GM23248 (cell line): ENCODE results near the gene ANKRD12. TPM values are rescaled to one million over a fixed set of nuclear protein-coding genes. Genes with fewer than 3 reads are reported as not detected.

Source experiments
- DNase-seq: peaks from one replicate; pipeline ENCODE4 v3.0.0-alpha.2; 2015
- H2AFZ ChIP-seq: fragments of 200-600 bp; sonication (generic); 2 replicates; pipeline ENCODE4 v1.6.1; 2016; ENCODE audit warnings: antibody characterized with exemption
- H3F3A ChIP-seq: fragments of 200-600 bp; sonication (generic); 2 replicates; pipeline ENCODE4 v1.6.1; 2016; ENCODE audit warnings: mild to moderate bottlenecking, antibody characterized with exemption, mixed run types; ENCODE audit not compliant: insufficient read depth
- H3K27ac ChIP-seq: fragments of 200-600 bp; sonication (generic); 2 replicates; pipeline ENCODE4 v1.5.1; 2016; ENCODE audit warnings: mild to moderate bottlenecking
- H3K27me3 ChIP-seq: fragments of 200-600 bp; sonication (generic); replicated peaks from 2 replicates; pipeline ENCODE4 v1.6.1; 2016; ENCODE audit warnings: mild to moderate bottlenecking; ENCODE audit not compliant: insufficient read depth
- H3K36me3 ChIP-seq: fragments of 200-600 bp; sonication (generic); 2 replicates; pipeline ENCODE4 v1.6.1; 2016; ENCODE audit warnings: low read depth, mild to moderate bottlenecking
- H3K4me1 ChIP-seq: fragments of 200-600 bp; sonication (generic); 2 replicates; pipeline ENCODE4 v1.6.1; 2016; ENCODE audit warnings: mild to moderate bottlenecking; ENCODE audit not compliant: insufficient read depth
- H3K4me2 ChIP-seq: fragments of 200-600 bp; sonication (generic); one replicate; pipeline ENCODE4 v1.6.1; 2016; ENCODE audit warnings: mild to moderate bottlenecking; ENCODE audit not compliant: unreplicated experiment
- H3K4me3 ChIP-seq: fragments of 200-600 bp; sonication (generic); 2 replicates; pipeline ENCODE4 v1.5.1; 2016; ENCODE audit warnings: mild to moderate bottlenecking
- H3K79me2 ChIP-seq: fragments of 200-600 bp; sonication (generic); 2 replicates; pipeline ENCODE4 v1.6.1; 2016; ENCODE audit warnings: mild to moderate bottlenecking; ENCODE audit not compliant: insufficient read depth
- H3K9ac ChIP-seq: fragments of 200-600 bp; sonication (generic); 2 replicates; pipeline ENCODE4 v1.6.1; 2016; ENCODE audit warnings: mild to moderate bottlenecking
- H3K9me2 ChIP-seq: fragments of 200-600 bp; sonication (generic); 2 replicates; pipeline ENCODE4 v1.6.1; 2016; ENCODE audit warnings: mixed run types, mild to moderate bottlenecking, moderate library complexity; ENCODE audit not compliant: insufficient read depth
- H3K9me3 ChIP-seq: fragments of 200-600 bp; sonication (generic); one replicate; pipeline ENCODE4 v1.6.1; 2017; ENCODE audit warnings: low read depth
- H4K20me1 ChIP-seq: fragments of 200-600 bp; sonication (generic); 2 replicates; pipeline ENCODE4 v1.6.0; 2016; ENCODE audit not compliant: insufficient read depth
- EZH2 ChIP-seq: fragments of 200-600 bp; sonication (generic); IDR thresholded peaks from 2 replicates; pipeline ENCODE4 v1.6.1; 2018; ENCODE audit warnings: antibody characterized with exemption, mild to moderate bottlenecking; ENCODE audit not compliant: insufficient read depth, poor library complexity, severe bottlenecking
- EZH2phosphoT487 ChIP-seq: fragments of 200-600 bp; sonication (generic); IDR thresholded peaks from 2 replicates; pipeline ENCODE4 v1.6.1; 2018; ENCODE audit warnings: antibody characterized with exemption, moderate library complexity, mild to moderate bottlenecking, low read depth; ENCODE audit not compliant: insufficient read depth
- whole genome bisulfite sequencing, 2 experiments: methylation state at CpG; one replicate each; pipeline ENCODE4 v1.1.6; 2015 to 2017; ENCODE audit warnings: low lambda C conversion rate in 2 of 2, low coverage in 1 of 2; ENCODE audit errors: missing lambda C conversion rate in 2 of 2; 5-methylcytosine and 5-hydroxymethylcytosine counted together
- in situ Hi-C: fragments of 300-500 bp; cut with MboI; formaldehyde crosslinking; loops from 2 replicates; pipeline ENCODE4 v1.15.0; 2020
- polyA plus RNA-seq: library from polyadenylated mRNA; unstranded; fragments of >200 nt; fragmentation: Nextera tagmentation; extraction: Ambion mirVana; gene quantifications from 2 replicates; pipeline ENCODE4 v1.2.1, GENCODE V29; 2016
- total RNA-seq: library from RNA; depleted of rRNA; stranded (reverse); fragments of >200 nt; shearing (Covaris generic); gene quantifications from 2 replicates; pipeline ENCODE4 v1.2.3, GENCODE V29; 2014

ANKRD12 gene
- total and polyA plus RNA-seq, 2 experiments from 2014 or later = 16.5 to 34.8 TPM

- Histone ChIP-seq H3K27ac (no peak overlapping the region), H3K9me3 (no peaks in the 10 kb centered on the region), H3K27me3 (no peaks in the 10 kb centered on the region), H3K4me2 (no peak overlapping the region), H4K20me1 (no peaks in the 10 kb centered on the region), H3K36me3 (peaks cover 22% of the 10 kb centered on the region; the same call in 1 of the 2 replicates), H3K4me1 (no peaks in the 10 kb centered on the region), H3K79me2 (no peaks in the 10 kb centered on the region), H3K9ac (no peak overlapping the region), H3K4me3 (no peak overlapping the region), H3F3A (no peaks in the 10 kb centered on the region), H2AFZ (no peak overlapping the region), H3K9me2 (no peaks in the 10 kb centered on the region)
- in situ Hi-C loops = no loop called here
- DNase-seq = no peak
- 64 to 67% methylated on average over 2 of the region's 2 CpGs for WGBS, 2 experiments
- TF ChIP-seq EZH2 (no peak), EZH2phosphoT487 (no peak)
Observed at GRCh38 chr18:9273221-9273620, 136.6 kb downstream of the ANKRD12 start.

- Histone ChIP-seq H3K4me2 (no peak overlapping the region), H4K20me1 (no peaks in the 10 kb centered on the region), H3K36me3 (peaks cover 21% of the 10 kb centered on the region), H3K9ac (no peak overlapping the region), H2AFZ (no peak overlapping the region), H3K9me3 (no peaks in the 10 kb centered on the region), H3K9me2 (no peaks in the 10 kb centered on the region), H3K27ac (no peak overlapping the region), H3K79me2 (no peaks in the 10 kb centered on the region), H3K27me3 (no peaks in the 10 kb centered on the region), H3K4me3 (no peak overlapping the region), H3K4me1 (no peaks in the 10 kb centered on the region), H3F3A (no peaks in the 10 kb centered on the region)
- in situ Hi-C loops = no loop called here
- TF ChIP-seq EZH2 (no peak), EZH2phosphoT487 (no peak)
- DNase-seq = no peak
- 97 to 100% methylated on average over 1 of the region's 1 CpG for WGBS, 2 experiments
Observed at GRCh38 chr18:9275890-9276289, 139.3 kb downstream of the ANKRD12 start.

GRCh38 chr18:9278028-9278427, 141.4 kb downstream of the ANKRD12 start:
- Histone ChIP-seq H3K79me2 (no peaks in the 10 kb centered on the region), H4K20me1 (no peaks in the 10 kb centered on the region), H2AFZ (no peak overlapping the region), H3K4me2 (no peak overlapping the region), H3K27ac (no peak overlapping the region), H3K9me3 (no peaks in the 10 kb centered on the region), H3K4me1 (no peaks in the 10 kb centered on the region), H3K36me3 (peaks cover 22% of the 10 kb centered on the region), H3K4me3 (no peak overlapping the region), H3F3A (no peaks in the 10 kb centered on the region), H3K9ac (no peak overlapping the region), H3K9me2 (no peaks in the 10 kb centered on the region), H3K27me3 (no peaks in the 10 kb centered on the region)
- 100% methylated on average over 1 of the region's 1 CpG for WGBS, 2 experiments
- no peak for TF ChIP-seq EZH2phosphoT487
- TF ChIP-seq EZH2 = no peak
- in situ Hi-C loops = no loop called here
- DNase-seq = no peak

- Histone ChIP-seq H3K27me3 (no peaks in the 10 kb centered on the region), H3F3A (no peaks in the 10 kb centered on the region), H3K4me2 (no peak overlapping the region), H3K9me2 (no peaks in the 10 kb centered on the region), H3K9ac (no peak overlapping the region), H3K36me3 (peaks cover 24% of the 10 kb centered on the region), H3K4me3 (no peak overlapping the region), H3K27ac (no peak overlapping the region), H3K4me1 (no peaks in the 10 kb centered on the region), H2AFZ (no peak overlapping the region), H3K9me3 (no peaks in the 10 kb centered on the region), H4K20me1 (no peaks in the 10 kb centered on the region), H3K79me2 (no peaks in the 10 kb centered on the region)
- 61 to 64% methylated on average over 5 of the region's 5 CpGs for WGBS, 2 experiments
- no peak for DNase-seq
- TF ChIP-seq EZH2phosphoT487 (no peak), EZH2 (no peak)
- in situ Hi-C loops = no loop called here
Observed at GRCh38 chr18:9280849-9281248, 144.3 kb downstream of the ANKRD12 start.

GRCh38 chr18:9281780-9282179, 145.2 kb downstream of the ANKRD12 start:
- no peaks in the 10 kb centered on the region for H3K79me2 ChIP-seq
- H3F3A ChIP-seq = no peaks in the 10 kb centered on the region
- H3K9me3 ChIP-seq = no peaks in the 10 kb centered on the region
- no peaks in the 10 kb centered on the region for H3K9me2 ChIP-seq
- H3K4me3 ChIP-seq = no peak overlapping the region
- no peaks in the 10 kb centered on the region for H3K27me3 ChIP-seq
- H2AFZ ChIP-seq = no peak overlapping the region
- 45 to 71% methylated on average over 1 of the region's 1 CpG for WGBS, 2 experiments
- H4K20me1 ChIP-seq = no peaks in the 10 kb centered on the region
- no peaks in the 10 kb centered on the region for H3K4me1 ChIP-seq
- H3K36me3 ChIP-seq = peaks cover 19% of the 10 kb centered on the region
- H3K4me2 ChIP-seq = no peak overlapping the region
- no peak overlapping the region for H3K27ac ChIP-seq
- TF ChIP-seq EZH2phosphoT487 = no peak
- TF ChIP-seq EZH2 = no peak
- in situ Hi-C loops = no loop called here
- peak; percentile 23 for DNase-seq
- H3K9ac ChIP-seq = no peak overlapping the region
